GM23248 (cell line): Measurements from ENCODE around the gene STT3B. TPM values are rescaled to one million over a fixed set of nuclear protein-coding genes. Genes with fewer than 3 reads are reported as not detected.

Experiments used
- DNase-seq: peaks from one replicate; pipeline ENCODE4 v3.0.0-alpha.2; 2015
- H2AFZ ChIP-seq: fragments of 200-600 bp; sonication (generic); 2 replicates; pipeline ENCODE4 v1.6.1; 2016; ENCODE audit warnings: antibody characterized with exemption
- H3F3A ChIP-seq: fragments of 200-600 bp; sonication (generic); 2 replicates; pipeline ENCODE4 v1.6.1; 2016; ENCODE audit warnings: mild to moderate bottlenecking, antibody characterized with exemption, mixed run types; ENCODE audit not compliant: insufficient read depth
- H3K27ac ChIP-seq: fragments of 200-600 bp; sonication (generic); 2 replicates; pipeline ENCODE4 v1.5.1; 2016; ENCODE audit warnings: mild to moderate bottlenecking
- H3K27me3 ChIP-seq: fragments of 200-600 bp; sonication (generic); replicated peaks from 2 replicates; pipeline ENCODE4 v1.6.1; 2016; ENCODE audit warnings: mild to moderate bottlenecking; ENCODE audit not compliant: insufficient read depth
- H3K36me3 ChIP-seq: fragments of 200-600 bp; sonication (generic); 2 replicates; pipeline ENCODE4 v1.6.1; 2016; ENCODE audit warnings: low read depth, mild to moderate bottlenecking
- H3K4me1 ChIP-seq: fragments of 200-600 bp; sonication (generic); 2 replicates; pipeline ENCODE4 v1.6.1; 2016; ENCODE audit warnings: mild to moderate bottlenecking; ENCODE audit not compliant: insufficient read depth
- H3K4me2 ChIP-seq: fragments of 200-600 bp; sonication (generic); one replicate; pipeline ENCODE4 v1.6.1; 2016; ENCODE audit warnings: mild to moderate bottlenecking; ENCODE audit not compliant: unreplicated experiment
- H3K4me3 ChIP-seq: fragments of 200-600 bp; sonication (generic); 2 replicates; pipeline ENCODE4 v1.5.1; 2016; ENCODE audit warnings: mild to moderate bottlenecking
- H3K79me2 ChIP-seq: fragments of 200-600 bp; sonication (generic); 2 replicates; pipeline ENCODE4 v1.6.1; 2016; ENCODE audit warnings: mild to moderate bottlenecking; ENCODE audit not compliant: insufficient read depth
- H3K9ac ChIP-seq: fragments of 200-600 bp; sonication (generic); 2 replicates; pipeline ENCODE4 v1.6.1; 2016; ENCODE audit warnings: mild to moderate bottlenecking
- H3K9me2 ChIP-seq: fragments of 200-600 bp; sonication (generic); 2 replicates; pipeline ENCODE4 v1.6.1; 2016; ENCODE audit warnings: mixed run types, mild to moderate bottlenecking, moderate library complexity; ENCODE audit not compliant: insufficient read depth
- H3K9me3 ChIP-seq: fragments of 200-600 bp; sonication (generic); one replicate; pipeline ENCODE4 v1.6.1; 2017; ENCODE audit warnings: low read depth
- H4K20me1 ChIP-seq: fragments of 200-600 bp; sonication (generic); 2 replicates; pipeline ENCODE4 v1.6.0; 2016; ENCODE audit not compliant: insufficient read depth
- EZH2 ChIP-seq: fragments of 200-600 bp; sonication (generic); IDR thresholded peaks from 2 replicates; pipeline ENCODE4 v1.6.1; 2018; ENCODE audit warnings: antibody characterized with exemption, mild to moderate bottlenecking; ENCODE audit not compliant: insufficient read depth, poor library complexity, severe bottlenecking
- EZH2phosphoT487 ChIP-seq: fragments of 200-600 bp; sonication (generic); IDR thresholded peaks from 2 replicates; pipeline ENCODE4 v1.6.1; 2018; ENCODE audit warnings: antibody characterized with exemption, moderate library complexity, mild to moderate bottlenecking, low read depth; ENCODE audit not compliant: insufficient read depth
- WGBS, 2 experiments: methylation state at CpG; one replicate each; pipeline ENCODE4 v1.1.6; 2015 to 2017; ENCODE audit warnings: low lambda C conversion rate in 2 of 2, low coverage in 1 of 2; ENCODE audit errors: missing lambda C conversion rate in 2 of 2; 5-methylcytosine and 5-hydroxymethylcytosine counted together
- in situ Hi-C: fragments of 300-500 bp; cut with MboI; formaldehyde crosslinking; loops from 2 replicates; pipeline ENCODE4 v1.15.0; 2020
- polyA plus RNA-seq: library from polyadenylated mRNA; unstranded; fragments of >200 nt; fragmentation: Nextera tagmentation; extraction: Ambion mirVana; gene quantifications from 2 replicates; pipeline ENCODE4 v1.2.1, GENCODE V29; 2016
- total RNA-seq: library from RNA; depleted of rRNA; stranded (reverse); fragments of >200 nt; shearing (Covaris generic); gene quantifications from 2 replicates; pipeline ENCODE4 v1.2.3, GENCODE V29; 2014

STT3B gene
- total and polyA plus RNA-seq, 2 experiments from 2014 or later, result 81.5 to 174 TPM

DNA sequence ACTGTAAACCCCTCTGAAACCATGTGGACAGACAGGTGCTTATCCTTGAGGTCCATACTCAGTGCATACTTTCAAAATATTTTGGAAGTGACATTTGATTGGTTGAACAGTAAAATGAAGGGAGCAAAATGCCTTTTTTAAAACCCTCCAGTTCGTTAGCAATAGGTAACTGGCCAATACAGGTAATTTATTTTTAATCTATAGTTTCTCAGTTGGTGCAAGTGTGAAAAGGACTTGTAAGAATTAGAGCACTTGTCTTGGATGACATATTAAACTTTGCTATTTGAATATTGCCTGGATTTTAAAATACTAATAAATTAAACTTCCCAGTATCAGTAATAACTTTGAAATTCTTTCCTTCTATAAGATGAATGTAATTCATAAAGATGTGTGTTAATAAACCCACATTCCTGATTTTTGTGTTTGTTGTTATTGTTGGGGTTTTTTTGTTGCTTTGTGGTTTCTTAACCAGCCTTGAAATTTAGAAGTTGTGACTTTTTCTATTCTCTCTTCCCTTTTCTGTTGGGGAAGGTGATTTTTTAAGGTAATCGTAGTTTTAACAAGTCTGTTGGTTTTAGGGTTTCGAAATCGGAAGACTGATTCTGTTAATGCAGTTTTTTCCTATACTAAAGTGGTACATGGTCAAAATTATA, 90.0 kb downstream of the STT3B start:
- WGBS, 2 experiments, result 83 to 85% methylated on average over 4 of the region's 4 CpGs
- no peak overlapping the region for H2AFZ ChIP-seq
- no peaks in the 10 kb centered on the region for H3K27me3 ChIP-seq
- H3K4me3 ChIP-seq, result no peak overlapping the region
- no peaks in the 10 kb centered on the region for H3K9me2 ChIP-seq
- peaks cover 6% of the 10 kb centered on the region; the same call in 1 of the 2 replicates for H3F3A ChIP-seq
- no peak overlapping the region for H3K27ac ChIP-seq
- no peak for TF ChIP-seq EZH2phosphoT487
- TF ChIP-seq EZH2, result no peak
- H3K4me1 ChIP-seq, result peaks cover 9% of the 10 kb centered on the region; the same call in 1 of the 2 replicates
- H3K36me3 ChIP-seq, result peaks cover 49% of the 10 kb centered on the region
- in situ Hi-C loops, result loop anchor here (25.0 kb wide), 1 partner anchor 515 kb away; no protein-coding TSS in a partner anchor
- no peaks in the 10 kb centered on the region for H4K20me1 ChIP-seq
- H3K9me3 ChIP-seq, result no peaks in the 10 kb centered on the region
- no peak for DNase-seq
- H3K4me2 ChIP-seq, result no peak overlapping the region
- H3K9ac ChIP-seq, result no peak overlapping the region
- H3K79me2 ChIP-seq, result 0 out of 2 replicates have a peak, but pooled peaks cover 3% of the 10 kb centered on the region

DNA sequence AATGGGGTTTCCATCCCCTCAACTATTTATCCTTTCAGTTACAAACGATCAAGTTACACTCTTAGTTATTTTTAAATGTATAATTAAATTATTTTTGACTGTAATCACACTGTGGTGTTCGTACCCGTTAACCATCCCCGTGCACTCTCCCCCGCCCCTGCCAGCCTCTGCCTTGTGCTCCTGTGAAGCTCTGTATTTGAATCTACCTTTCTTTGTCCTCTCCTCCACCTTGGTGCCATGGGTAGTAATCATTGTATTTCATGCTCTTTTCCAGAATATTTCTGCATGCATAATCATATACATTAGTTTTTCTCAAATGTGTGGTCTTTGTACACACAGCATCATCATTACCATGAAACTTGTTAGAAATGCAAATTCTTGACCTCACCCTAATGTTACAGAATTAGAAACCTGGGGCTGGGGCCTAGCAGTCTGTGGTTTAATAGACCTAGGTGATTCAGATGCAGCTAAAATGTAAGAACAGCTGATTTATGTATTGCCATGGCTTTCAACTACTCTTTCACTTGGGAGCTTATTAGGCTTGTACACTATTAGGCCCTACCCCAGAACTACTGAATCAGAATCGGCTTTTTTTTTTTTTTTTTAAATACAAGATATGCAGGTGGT, 91.5 kb downstream of the STT3B start:
- Histone ChIP-seq H3K9ac (no peak overlapping the region), H3K9me3 (no peaks in the 10 kb centered on the region), H3K79me2 (no peaks in the 10 kb centered on the region), H3K4me2 (no peak overlapping the region), H3K27me3 (no peaks in the 10 kb centered on the region), H3K4me3 (no peak overlapping the region), H2AFZ (no peak overlapping the region), H3K36me3 (peaks cover 49% of the 10 kb centered on the region), H4K20me1 (no peaks in the 10 kb centered on the region), H3K4me1 (peaks cover 9% of the 10 kb centered on the region; the same call in 1 of the 2 replicates), H3K27ac (no peak overlapping the region), H3F3A (peaks cover 6% of the 10 kb centered on the region; the same call in 1 of the 2 replicates), H3K9me2 (no peaks in the 10 kb centered on the region)
- in situ Hi-C loops, result loop anchor here (25.0 kb wide), 1 partner anchor 513 kb away; no protein-coding TSS in a partner anchor
- 90 to 99% methylated on average over 6 of the region's 6 CpGs for WGBS, 2 experiments
- TF ChIP-seq EZH2 (no peak), EZH2phosphoT487 (no peak)
- DNase-seq, result no peak

DNA sequence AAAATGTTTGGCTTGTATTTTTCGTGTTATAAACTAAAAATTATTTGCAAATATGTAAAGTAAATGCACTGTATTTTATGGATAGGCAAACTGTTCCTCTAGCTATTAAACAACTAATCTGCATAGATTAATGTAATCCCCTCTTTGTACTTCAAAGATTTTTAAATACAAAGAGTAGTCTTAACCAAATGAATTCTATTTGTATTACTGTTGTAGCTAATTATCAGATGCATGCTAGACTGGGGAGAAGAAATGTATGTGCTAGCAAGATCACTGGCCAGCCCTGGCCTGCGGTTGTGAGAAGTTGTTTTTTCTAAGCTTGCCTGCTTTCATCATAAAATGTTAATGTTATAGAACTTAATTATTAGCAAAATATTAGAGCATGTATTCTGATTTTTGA, 92.6 kb downstream of the STT3B start:
- H3K79me2 ChIP-seq, result no peaks in the 10 kb centered on the region
- no peaks in the 10 kb centered on the region for H4K20me1 ChIP-seq
- in situ Hi-C loops, result no loop called here
- H3K9me3 ChIP-seq, result no peaks in the 10 kb centered on the region
- no peak overlapping the region for H3K4me2 ChIP-seq
- no peak for DNase-seq
- no peaks in the 10 kb centered on the region for H3K27me3 ChIP-seq
- H2AFZ ChIP-seq, result no peak overlapping the region
- 84 to 86% methylated on average over 2 of the region's 2 CpGs for WGBS, 2 experiments
- peaks cover 9% of the 10 kb centered on the region; the same call in 1 of the 2 replicates for H3K4me1 ChIP-seq
- H3F3A ChIP-seq, result peaks cover 4% of the 10 kb centered on the region; the same call in 1 of the 2 replicates
- H3K9me2 ChIP-seq, result no peaks in the 10 kb centered on the region
- no peak overlapping the region for H3K4me3 ChIP-seq
- H3K36me3 ChIP-seq, result peaks cover 47% of the 10 kb centered on the region
- H3K9ac ChIP-seq, result no peak overlapping the region
- no peak overlapping the region for H3K27ac ChIP-seq
- TF ChIP-seq EZH2phosphoT487 (no peak), EZH2 (no peak)

DNA sequence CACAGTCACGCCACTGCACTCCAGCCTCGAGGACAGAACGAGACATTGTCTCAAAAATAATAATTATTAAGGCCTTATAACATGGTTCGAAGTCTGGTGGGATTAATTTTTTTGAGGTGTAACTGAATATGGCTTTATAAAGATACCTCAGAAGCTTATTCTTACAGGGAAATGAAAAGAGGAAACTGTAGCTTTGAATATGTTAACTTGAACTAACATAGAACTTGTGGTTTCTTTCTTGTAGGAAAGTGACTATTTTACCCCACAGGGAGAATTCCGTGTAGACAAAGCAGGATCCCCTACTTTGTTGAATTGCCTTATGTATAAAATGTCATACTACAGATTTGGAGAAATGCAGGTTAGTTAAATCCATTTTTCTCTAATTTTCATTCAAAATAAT, 96.3 kb downstream of the STT3B start:
- Histone ChIP-seq H3K27ac (no peak overlapping the region), H3K36me3 (peaks cover 27% of the 10 kb centered on the region), H3K79me2 (no peaks in the 10 kb centered on the region), H3K9me2 (no peaks in the 10 kb centered on the region), H3K9me3 (no peaks in the 10 kb centered on the region), H3K27me3 (no peaks in the 10 kb centered on the region), H4K20me1 (no peaks in the 10 kb centered on the region), H3K4me3 (no peak overlapping the region), H3K4me2 (no peak overlapping the region), H2AFZ (no peak overlapping the region), H3F3A (peaks cover 20% of the 10 kb centered on the region), H3K4me1 (peaks cover 4% of the 10 kb centered on the region), H3K9ac (no peak overlapping the region)
- no peak for DNase-seq
- 98 to 99% methylated on average over 5 of the region's 5 CpGs for WGBS, 2 experiments
- in situ Hi-C loops, result no loop called here
- TF ChIP-seq EZH2phosphoT487 (no peak), EZH2 (no peak)
